CD4-positive, alpha-beta T cell treated with Interleukin-17A for 1 hour (primary cell): ENCODE measurements around the gene NXN.
"Not testable (repeated sequence)": the region's sequence is repeated elsewhere in the genome, so short reads cannot be mapped to it uniquely, and the experiment has no call there.

Experiments
- DNase-seq: peaks from one replicate; pipeline ENCODE4 v3.0.0-alpha.2; 2020

Gene NXN

DNA sequence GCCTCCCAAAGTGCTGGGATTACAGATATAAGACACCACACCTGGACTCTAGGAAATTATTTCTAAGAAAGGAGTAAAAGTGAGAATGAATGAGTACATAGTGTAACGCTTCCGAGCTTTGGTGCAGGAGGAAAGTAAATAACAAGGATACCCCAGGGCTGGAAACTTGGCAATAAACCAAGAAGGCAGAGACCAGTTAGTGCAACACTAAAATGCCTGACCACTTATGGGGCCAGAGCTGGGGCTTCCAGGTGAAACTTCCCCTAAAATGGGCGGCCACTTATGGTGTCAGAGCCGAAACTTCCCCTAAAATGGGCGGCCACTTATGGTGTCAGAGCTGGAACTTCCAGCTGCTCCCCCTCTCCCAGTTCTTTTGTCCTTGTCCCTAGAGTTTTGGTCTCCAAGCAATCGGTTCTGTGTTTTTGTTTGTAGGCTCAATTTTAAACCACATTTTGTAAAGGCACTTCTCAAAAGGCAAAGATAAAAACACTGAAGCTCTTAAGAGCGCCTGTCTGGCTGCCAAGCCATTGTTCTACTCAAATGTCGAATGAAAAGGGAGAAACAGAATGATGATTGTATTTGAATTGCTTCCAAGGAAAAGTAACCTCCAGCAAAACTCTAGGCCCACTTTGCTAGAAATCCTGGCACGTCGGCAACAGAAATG is 63.9 kb downstream of the NXN start:
- DNase-seq: no peak

DNA sequence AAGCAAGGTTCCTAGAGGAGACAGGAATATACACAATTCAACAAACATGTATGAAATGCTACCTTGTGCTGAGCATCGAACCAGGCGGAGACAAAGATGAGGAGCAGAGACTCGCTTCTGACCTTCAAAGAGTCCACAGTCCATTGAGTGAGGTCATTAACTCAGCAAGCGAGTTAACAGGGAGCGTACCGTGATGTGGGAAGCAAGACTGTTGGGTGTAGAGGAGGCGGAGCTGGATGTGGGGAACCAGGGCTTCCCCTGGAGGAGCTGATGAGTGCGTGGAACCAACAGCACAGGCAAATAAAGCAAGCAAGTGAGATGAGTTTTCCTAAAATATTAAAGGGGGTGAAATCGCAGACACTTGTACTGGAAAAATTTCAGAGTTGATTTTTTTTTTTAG is 65.0 kb downstream of the NXN start:
- no peak for DNase-seq

- DNase-seq: no peak
Measured at GRCh38 chr17:913207-913606, 66.4 kb downstream of the NXN start.

DNA sequence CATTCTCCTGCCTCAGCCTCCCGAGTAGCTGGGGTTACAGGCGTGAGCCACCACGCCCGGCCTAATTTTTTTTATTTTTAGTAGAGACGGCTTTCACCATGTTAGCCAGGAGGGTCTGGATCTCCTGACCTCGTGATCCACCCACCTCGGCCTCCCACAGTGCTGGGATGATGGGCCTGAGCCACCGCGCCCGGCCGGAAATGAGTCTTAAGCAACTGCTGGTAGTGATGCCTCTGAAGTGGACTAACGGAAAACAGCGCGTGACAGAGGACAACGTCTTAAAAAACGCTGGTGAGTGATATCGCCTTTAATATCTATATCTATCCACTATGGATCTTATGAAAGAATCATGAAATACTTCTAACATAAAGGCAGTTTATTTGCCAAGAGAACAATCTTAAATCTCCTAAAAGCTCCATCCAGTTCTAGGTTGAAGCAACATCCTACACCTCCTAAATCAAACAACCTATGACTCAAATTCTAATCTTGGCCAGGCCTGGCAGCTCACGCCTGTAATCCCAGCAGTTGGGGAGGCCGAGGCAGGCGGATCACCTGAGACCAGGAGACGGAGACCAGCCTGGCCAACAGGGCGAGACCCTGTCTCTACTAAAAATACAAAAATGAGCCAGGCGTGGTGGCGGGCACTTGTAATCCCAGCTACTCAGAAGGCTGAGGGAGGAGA is 69.8 kb downstream of the NXN start:
- no peak for DNase-seq

GRCh38 chr17:907725-908124 is 71.9 kb downstream of the NXN start:
- no peak for DNase-seq

- not testable (repeated sequence) for DNase-seq
Measured at GRCh38 chr17:905708-906107, 73.9 kb downstream of the NXN start.

GRCh38 chr17:903691-904481 is 75.7 kb downstream of the NXN start:
- DNase-seq: no peak

DNA sequence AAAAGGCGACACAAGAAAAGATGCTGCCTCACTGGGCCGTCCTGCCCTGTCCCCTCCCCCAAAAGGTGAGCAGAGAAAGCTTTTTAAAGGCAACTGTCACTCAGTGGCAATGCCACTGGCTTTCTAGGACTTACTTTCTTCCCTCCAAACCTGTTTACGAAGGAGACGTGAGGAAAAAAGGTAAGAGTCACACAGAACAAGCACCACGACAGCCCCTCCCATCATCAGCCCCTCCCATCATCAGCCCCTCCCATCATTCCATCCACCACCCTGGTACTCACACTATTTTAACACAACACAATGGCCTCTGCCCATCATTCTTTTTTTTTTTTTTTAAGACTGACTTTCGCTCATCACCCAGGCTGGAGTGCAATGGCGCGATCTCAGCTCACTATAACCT is 77.1 kb downstream of the NXN start:
- DNase-seq: no peak

DNA sequence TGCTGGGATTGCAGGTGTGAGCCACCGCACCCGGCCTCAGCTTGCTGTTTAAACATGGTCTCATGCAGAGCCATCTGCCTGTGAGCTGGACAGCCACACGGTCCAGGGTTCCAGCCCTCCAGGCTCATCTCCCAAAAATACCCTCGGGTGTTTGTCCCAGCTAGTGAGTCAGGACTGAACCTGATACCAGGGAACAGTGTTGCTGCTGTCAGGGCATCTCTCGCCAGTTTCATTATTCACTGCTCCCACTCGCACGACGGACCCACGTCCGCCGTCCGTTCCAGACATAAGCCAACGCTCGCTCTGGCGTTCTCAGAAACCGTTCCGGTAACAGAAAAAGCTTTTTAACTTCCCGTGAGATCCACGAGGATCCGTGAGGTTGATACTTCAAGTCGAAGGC is 77.6 kb downstream of the NXN start:
- DNase-seq: no peak

DNA sequence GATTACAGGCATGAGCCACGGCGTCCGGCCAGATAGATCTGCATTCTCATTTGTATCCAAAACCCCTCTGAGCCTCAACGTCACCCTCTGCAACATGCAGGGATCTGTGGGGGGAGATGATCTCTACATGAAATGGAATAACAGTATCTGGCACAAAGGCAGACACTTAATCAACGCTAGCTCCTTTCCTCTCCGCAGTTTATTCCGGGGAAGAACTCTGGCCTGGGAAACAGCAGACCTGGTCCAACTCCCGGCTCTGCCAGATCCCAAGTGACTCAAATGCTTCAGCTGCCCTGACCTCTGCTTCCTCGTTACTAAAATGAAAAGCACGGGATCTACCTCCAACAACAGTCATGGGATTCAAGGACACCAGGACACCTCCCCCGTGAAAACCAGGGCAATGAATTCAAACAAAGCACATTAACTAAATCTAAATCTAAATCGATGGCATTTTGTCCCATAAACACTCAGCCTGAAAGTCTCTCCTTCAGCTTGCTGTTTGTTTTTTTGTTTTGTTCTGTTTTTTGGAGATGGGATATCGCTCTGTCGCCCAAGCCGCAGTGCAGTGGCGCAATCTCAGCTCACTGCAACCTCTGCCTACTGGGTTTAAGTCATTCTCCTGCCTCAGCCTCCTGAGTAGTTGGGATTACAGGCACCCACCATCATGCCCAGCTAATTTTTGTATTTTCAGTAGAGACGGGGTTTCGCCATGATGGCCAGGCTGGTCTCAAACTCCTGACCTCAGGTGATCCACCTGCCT is 78.2 kb downstream of the NXN start:
- DNase-seq: no peak

- DNase-seq: no peak
Measured at GRCh38 chr17:900336-900934, 79.1 kb downstream of the NXN start.

- no peak for DNase-seq
Measured at GRCh38 chr17:897970-898619, 81.5 kb downstream of the NXN start.

- no peak for DNase-seq
Measured at GRCh38 chr17:896953-897661, 82.5 kb downstream of the NXN start.

DNA sequence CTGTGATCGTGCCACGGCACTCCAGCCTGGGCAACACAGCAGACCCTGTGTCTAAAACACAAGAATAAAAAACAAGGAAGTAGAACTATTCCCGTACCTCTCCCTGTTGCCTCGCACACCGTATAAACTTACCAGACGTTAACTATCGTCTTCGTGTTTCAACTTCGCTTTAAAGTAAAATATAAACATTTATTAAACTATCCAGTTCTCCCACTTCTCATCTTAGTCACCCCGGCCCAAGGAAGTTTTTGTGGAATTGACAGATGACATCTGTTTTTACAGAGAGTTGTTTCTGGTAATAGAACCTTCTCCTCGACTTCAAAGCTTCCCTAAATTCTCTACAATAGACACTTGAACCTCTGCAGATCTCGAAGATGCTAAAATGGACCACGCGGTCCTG is 83.1 kb downstream of the NXN start:
- DNase-seq: no peak

GRCh38 chr17:892958-893357 is 86.6 kb downstream of the NXN start:
- DNase-seq: no peak

GRCh38 chr17:888998-889441 is 90.6 kb downstream of the NXN start:
- DNase-seq: no peak

DNA sequence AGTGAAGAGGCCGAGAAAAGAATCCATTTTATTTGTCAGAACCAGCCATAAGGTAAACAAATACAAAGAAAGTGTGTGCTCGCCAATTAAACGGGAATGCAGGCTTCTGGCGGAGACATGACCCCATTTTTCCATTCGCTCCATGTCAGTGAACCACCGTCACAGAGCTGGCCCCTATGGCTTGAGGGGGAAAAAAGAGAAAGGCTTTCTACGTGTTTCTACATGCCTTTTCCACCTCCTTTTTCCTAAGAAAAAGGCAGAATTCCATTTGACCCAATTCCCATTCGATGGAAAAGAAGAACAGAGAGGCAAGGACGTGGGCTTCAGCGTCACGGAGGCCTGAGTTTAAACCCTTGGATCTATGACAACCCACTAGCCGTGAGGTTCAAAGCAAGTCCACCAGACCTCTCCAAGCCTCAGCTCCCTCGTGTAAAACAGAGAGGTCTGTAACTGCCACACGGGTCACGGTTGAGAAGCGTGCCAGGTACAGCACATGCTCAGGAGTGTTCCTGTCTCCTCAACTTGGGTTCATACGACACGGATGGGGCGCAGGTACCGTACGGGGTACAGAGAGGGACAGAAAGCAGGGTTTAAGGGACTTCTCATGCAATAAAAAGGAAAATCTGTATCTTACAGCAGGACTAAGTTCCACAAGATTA is 91.9 kb downstream of the NXN start:
- no peak for DNase-seq

GRCh38 chr17:885971-886571 is 93.5 kb downstream of the NXN start:
- DNase-seq: no peak

GRCh38 chr17:883586-883962 is 96.0 kb downstream of the NXN start:
- no peak for DNase-seq

DNA sequence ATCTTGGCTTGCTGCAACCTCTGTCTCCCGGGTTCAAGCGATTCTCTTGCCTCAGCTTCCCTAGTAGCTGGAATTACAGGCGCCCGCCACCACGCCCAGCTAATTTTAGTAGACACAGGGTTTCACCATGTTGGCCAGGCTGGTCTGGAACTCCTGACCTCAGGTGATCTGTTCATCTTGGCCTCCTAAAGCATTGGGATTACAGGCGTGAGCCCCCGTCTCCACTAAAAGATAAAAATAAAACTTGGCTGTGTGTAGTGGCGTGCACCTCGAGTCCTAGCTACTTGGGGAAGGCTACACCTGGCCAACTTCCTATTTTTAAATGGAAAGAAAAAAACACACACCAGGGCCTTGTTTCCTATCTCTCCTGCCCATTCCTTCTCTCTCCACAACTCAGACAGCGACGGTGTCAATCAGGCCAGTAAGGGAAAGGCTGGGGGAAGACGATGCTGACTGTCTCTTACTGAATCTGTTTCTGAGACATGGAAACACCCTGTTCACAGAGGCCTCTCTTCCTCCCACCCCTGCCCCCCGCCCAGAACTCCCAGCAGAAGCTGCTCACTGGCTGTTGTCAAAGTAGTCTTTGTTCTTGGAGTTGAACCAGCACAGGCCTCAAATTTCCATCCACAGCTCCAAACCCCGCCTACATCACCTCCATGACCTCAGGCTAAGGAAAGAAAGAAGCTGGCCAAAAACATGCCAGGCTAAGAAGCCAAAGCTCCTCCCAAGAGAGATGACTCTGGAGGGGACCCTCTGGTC is 96.6 kb downstream of the NXN start:
- no peak for DNase-seq
